ENCODE data around the gene TXN.

GRCh38 chr9:110278080-110278707, 21.9 kb upstream of the TXN start:
- no peak for TF ChIP-seq CTCF (IDR thresholded peaks at IDR 0.05)
- TF ChIP-seq POLR2A (IDR thresholded peaks at IDR 0.05) = no peak

Measured in esophagus squamous epithelium (tissue), 4 donors.